Middle frontal gyrus (tissue), 1 donor: Measurements from ENCODE around the gene DLL1.

ENCODE experiments used
- DNase-seq: peaks from one replicate; pipeline ENCODE4 v3.0.0-alpha.2; 2015; ENCODE audit warnings: low spot score; ENCODE audit errors: extremely low spot score

DLL1 gene

DNA sequence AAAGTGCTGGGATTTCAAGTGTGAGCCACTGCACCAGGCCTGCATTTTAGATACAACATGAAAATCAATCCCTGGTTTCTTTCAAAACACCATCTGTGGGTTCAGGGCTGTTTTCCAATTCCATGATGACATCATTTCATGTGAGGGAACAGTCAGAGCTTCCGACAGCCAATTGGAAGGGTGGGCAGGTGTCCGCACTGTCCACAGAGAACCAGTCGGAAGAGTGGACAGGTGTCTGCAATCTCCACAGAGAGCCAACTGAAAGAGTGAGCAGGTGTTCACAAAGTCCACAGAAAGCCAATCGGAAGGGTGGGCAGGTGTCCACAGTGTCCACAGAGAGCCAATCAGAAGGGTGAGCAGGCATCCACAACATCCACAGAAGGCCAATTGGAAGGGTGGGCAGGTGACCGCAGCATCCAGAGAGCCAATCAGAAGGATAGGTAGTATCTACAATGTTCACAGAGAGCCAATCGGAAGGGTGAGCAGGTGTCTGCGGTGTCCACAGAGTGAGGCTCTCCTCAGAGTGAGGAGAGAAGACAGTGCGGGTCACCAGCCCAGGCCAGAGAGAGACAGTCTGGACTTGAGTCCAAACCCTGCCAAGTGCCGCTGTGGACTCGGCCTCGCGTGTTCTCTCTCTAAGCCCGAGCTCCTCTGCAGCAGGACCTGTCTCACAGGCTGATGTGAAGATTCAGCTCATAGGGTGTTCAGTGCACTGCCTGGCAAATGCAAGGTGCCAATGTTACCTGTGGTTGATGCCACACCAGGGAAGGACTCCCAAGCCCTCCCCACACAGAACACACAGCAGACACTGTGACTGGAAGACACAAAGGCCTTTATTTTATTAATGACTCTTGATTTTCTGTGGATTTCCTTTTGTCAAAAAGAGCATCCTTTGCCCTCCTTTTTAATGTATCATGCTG lies 57.3 kb downstream of the DLL1 start:
- no peak for DNase-seq
